Activated CD4-positive, alpha-beta T cell treated with anti-CD3 and anti-CD28 coated beads for 36 hours (primary cell): Measurements from ENCODE around the gene HPGDS. TPM values are rescaled to one million over a fixed set of nuclear protein-coding genes. Genes with fewer than 3 reads are reported as not detected.
"Not testable (repeated sequence)": the region's sequence is repeated elsewhere in the genome, so short reads cannot be mapped to it uniquely, and the experiment has no call there.

Experiments used
- ATAC-seq: fragments of 200-7000 bp; cut with Tn5 transposase; one replicate; pipeline ENCODE4 v1.10.0; 2021; ENCODE audit warnings: mild to moderate bottlenecking, moderate library complexity
- CTCF ChIA-PET: fragments of 350-600 bp; sonication (Branson Sonifier 250); formaldehyde crosslinking; loops from one replicate; lab custom pipeline; 2021; ENCODE audit warnings: antibody characterized with exemption; lab: Charles Lee
- POLR2A ChIA-PET: fragments of 350-600 bp; sonication (Branson Sonifier 250); formaldehyde crosslinking; loops from one replicate; lab custom pipeline; 2021; ENCODE audit warnings: antibody characterized with exemption, inconsistent platforms; lab: Charles Lee
- DNase-seq: peaks from one replicate; pipeline ENCODE4 v3.0.0-alpha.2; 2020
- H3K27ac Mint-ChIP-seq: one replicate; pipeline ENCODE4 v1.8.0; 2021; ENCODE audit warnings: mixed read lengths
- H3K27me3 Mint-ChIP-seq: one replicate; pipeline ENCODE4 v1.8.0; 2021; ENCODE audit warnings: mixed read lengths
- H3K36me3 Mint-ChIP-seq: one replicate; pipeline ENCODE4 v1.8.0; 2021; ENCODE audit warnings: low read depth, mixed read lengths
- H3K4me1 Mint-ChIP-seq: one replicate; pipeline ENCODE4 v1.8.0; 2021; ENCODE audit warnings: mixed read lengths
- H3K4me3 Mint-ChIP-seq: one replicate; pipeline ENCODE4 v1.8.0; 2021; ENCODE audit warnings: mild to moderate bottlenecking, moderate library complexity, mixed read lengths
- H3K9me3 Mint-ChIP-seq: one replicate; pipeline ENCODE4 v1.8.0; 2021; ENCODE audit warnings: low read depth, mixed read lengths
- intact Hi-C, 2 experiments: fragments of 100-400 bp; cut with DNase I in 1 of 2; cut with micrococcal nuclease in 1 of 2; formaldehyde crosslinking; loops; one replicate each; pipeline versions ENCODE4 v1.14.2 to v1.15.1; 2022 to 2024; cut with DNase I, micrococcal nuclease
- total RNA-seq, 2 experiments: library from RNA; stranded (reverse); gene quantifications; one replicate each; pipeline ENCODE4 v1.2.3, GENCODE V29; 2021

Gene HPGDS
- total RNA-seq, 2 experiments from 2014 or later: not detected

GRCh38 chr4:94319927-94320326, 22.7 kb downstream of the HPGDS start:
- H3K36me3 Mint-ChIP-seq, DNase-seq, POLR2A ChIA-PET, H3K27ac Mint-ChIP-seq, intact Hi-C loops, ATAC-seq, H3K27me3 Mint-ChIP-seq, H3K4me3 Mint-ChIP-seq, H3K4me1 Mint-ChIP-seq, CTCF ChIA-PET: not testable (repeated sequence)
- H3K9me3 Mint-ChIP-seq: peaks cover 15% of the 10 kb centered on the region

GRCh38 chr4:94307231-94307871, 35.3 kb downstream of the HPGDS start:
- Mint-ChIP-seq H3K27ac (no peak overlapping the region), H3K9me3 (no peaks in the 10 kb centered on the region), H3K4me1 (no peaks in the 10 kb centered on the region), H3K36me3 (no peaks in the 10 kb centered on the region), H3K4me3 (no peak overlapping the region), H3K27me3 (no peaks in the 10 kb centered on the region)
- ChIA-PET CTCF (interaction anchor here (1.2 kb wide), 1 partner anchor 26 kb away, joined by 4 read pairs; no protein-coding TSS in a partner anchor), POLR2A (no interaction called here)
- intact Hi-C loops: no loop called here
- ATAC-seq (no peak), DNase-seq (no peak)

GRCh38 chr4:94306713-94307112, 35.9 kb downstream of the HPGDS start:
- ChIA-PET POLR2A (no interaction called here), CTCF (interaction anchor here (0.6 to 1.8 kb wide), 3 partner anchors 27 to 1475 kb away, joined by 4 to 7 read pairs (median 4); no protein-coding TSS in a partner anchor)
- DNase-seq (no peak), ATAC-seq (no peak)
- H3K27me3 Mint-ChIP-seq: no peaks in the 10 kb centered on the region
- H3K9me3 Mint-ChIP-seq: no peaks in the 10 kb centered on the region
- H3K4me1 Mint-ChIP-seq: no peaks in the 10 kb centered on the region
- intact Hi-C loops: no loop called here
- H3K4me3 Mint-ChIP-seq: no peak overlapping the region
- no peak overlapping the region for H3K27ac Mint-ChIP-seq
- H3K36me3 Mint-ChIP-seq: no peaks in the 10 kb centered on the region

- POLR2A ChIA-PET: no interaction called here
These were observed 37.0 kb downstream of the HPGDS start for GRCh38 chr4:94305466-94306225.

GRCh38 chr4:94304365-94304971, 38.2 kb downstream of the HPGDS start:
- CTCF ChIA-PET: interaction anchor here (1.1 to 1.3 kb wide), 3 partner anchors 15 to 129 kb away, joined by 3 to 4 read pairs (median 4); no protein-coding TSS in a partner anchor
- no peak for ATAC-seq
- Mint-ChIP-seq H3K27me3 (no peaks in the 10 kb centered on the region), H3K4me1 (no peaks in the 10 kb centered on the region), H3K27ac (no peak overlapping the region), H3K9me3 (no peaks in the 10 kb centered on the region), H3K36me3 (no peaks in the 10 kb centered on the region), H3K4me3 (no peak overlapping the region)
- POLR2A ChIA-PET: no interaction called here
- intact Hi-C loops: loop anchor here (1.0 to 5.0 kb wide), 3 partner anchors 87 to 292 kb away; no protein-coding TSS in a partner anchor
- peak; percentile 29 for DNase-seq

More at GRCh38 chr4:94305466-94306225, 37.0 kb downstream of the HPGDS start:
- H3K9me3 Mint-ChIP-seq: no peaks in the 10 kb centered on the region
- no peak overlapping the region for H3K27ac Mint-ChIP-seq
- no peak for DNase-seq
- ATAC-seq: no peak
- intact Hi-C loops: loop anchor here (2.0 kb wide), 1 partner anchor 291 kb away; no protein-coding TSS in a partner anchor
- H3K27me3 Mint-ChIP-seq: no peaks in the 10 kb centered on the region
- CTCF ChIA-PET: interaction anchor here (0.7 to 1.8 kb wide), 7 partner anchors 12 to 128 kb away, joined by 3 to 7 read pairs (median 4); no protein-coding TSS in a partner anchor
- H3K4me1 Mint-ChIP-seq: no peaks in the 10 kb centered on the region
- H3K36me3 Mint-ChIP-seq: no peaks in the 10 kb centered on the region
- no peak overlapping the region for H3K4me3 Mint-ChIP-seq

- Mint-ChIP-seq H3K4me1 (no peaks in the 10 kb centered on the region), H3K4me3 (no peak overlapping the region), H3K27ac (no peak overlapping the region), H3K27me3 (no peaks in the 10 kb centered on the region), H3K36me3 (no peaks in the 10 kb centered on the region), H3K9me3 (no peaks in the 10 kb centered on the region)
- DNase-seq (no peak), ATAC-seq (no peak)
- CTCF ChIA-PET: interaction anchor here (1.5 to 1.7 kb wide), 2 partner anchors 87 to 93 kb away, joined by 3 to 4 read pairs; no protein-coding TSS in a partner anchor
- POLR2A ChIA-PET: no interaction called here
- intact Hi-C loops: loop anchor here in 1 of 2 experiments (5.0 kb wide), 1 partner anchor 105 kb away; no protein-coding TSS in a partner anchor
These were observed 40.4 kb downstream of the HPGDS start for GRCh38 chr4:94302191-94302590.

- no peak for DNase-seq
- H3K9me3 Mint-ChIP-seq: no peaks in the 10 kb centered on the region
- intact Hi-C loops: no loop called here
- no peaks in the 10 kb centered on the region for H3K4me1 Mint-ChIP-seq
- H3K4me3 Mint-ChIP-seq: no peak overlapping the region
- no peaks in the 10 kb centered on the region for H3K27me3 Mint-ChIP-seq
- H3K27ac Mint-ChIP-seq: no peak overlapping the region
- CTCF ChIA-PET: no interaction called here
- POLR2A ChIA-PET: no interaction called here
- H3K36me3 Mint-ChIP-seq: no peaks in the 10 kb centered on the region
- ATAC-seq: no peak
These were observed 43.8 kb downstream of the HPGDS start for GRCh38 chr4:94298725-94299252.

GRCh38 chr4:94295473-94295872, 47.2 kb downstream of the HPGDS start:
- CTCF ChIA-PET, DNase-seq, H3K4me3 Mint-ChIP-seq, H3K9me3 Mint-ChIP-seq, H3K27ac Mint-ChIP-seq, intact Hi-C loops, H3K27me3 Mint-ChIP-seq, ATAC-seq, POLR2A ChIA-PET, H3K4me1 Mint-ChIP-seq: not testable (repeated sequence)
- H3K36me3 Mint-ChIP-seq: peaks cover 13% of the 10 kb centered on the region

- POLR2A ChIA-PET: not testable (repeated sequence)
These were observed 48.7 kb downstream of the HPGDS start for GRCh38 chr4:94293981-94294380.

GRCh38 chr4:94290245-94290644, 52.4 kb downstream of the HPGDS start:
- H3K27ac Mint-ChIP-seq: no peak overlapping the region
- no peaks in the 10 kb centered on the region for H3K4me1 Mint-ChIP-seq
- ChIA-PET POLR2A (no interaction called here), CTCF (interaction anchor here (0.7 kb wide), 1 partner anchor 158 kb away, joined by 3 read pairs; no protein-coding TSS in a partner anchor)
- H3K4me3 Mint-ChIP-seq: no peak overlapping the region
- no peaks in the 10 kb centered on the region for H3K9me3 Mint-ChIP-seq
- peaks cover 38% of the 10 kb centered on the region for H3K36me3 Mint-ChIP-seq
- H3K27me3 Mint-ChIP-seq: no peaks in the 10 kb centered on the region
- ATAC-seq (no peak), DNase-seq (no peak)
- intact Hi-C loops: no loop called here

More at GRCh38 chr4:94293981-94294380, 48.7 kb downstream of the HPGDS start:
- intact Hi-C loops, DNase-seq, H3K4me3 Mint-ChIP-seq, H3K27me3 Mint-ChIP-seq, CTCF ChIA-PET, H3K4me1 Mint-ChIP-seq, H3K9me3 Mint-ChIP-seq, ATAC-seq, H3K27ac Mint-ChIP-seq: not testable (repeated sequence)
- peaks cover 22% of the 10 kb centered on the region for H3K36me3 Mint-ChIP-seq

- no peak overlapping the region for H3K4me3 Mint-ChIP-seq
- H3K27me3 Mint-ChIP-seq: no peaks in the 10 kb centered on the region
- intact Hi-C loops: no loop called here
- peak; percentile 7 for DNase-seq
- no peaks in the 10 kb centered on the region for H3K4me1 Mint-ChIP-seq
- ChIA-PET CTCF (no interaction called here), POLR2A (no interaction called here)
- H3K27ac Mint-ChIP-seq: no peak overlapping the region
- peaks cover 50% of the 10 kb centered on the region for H3K36me3 Mint-ChIP-seq
- H3K9me3 Mint-ChIP-seq: no peaks in the 10 kb centered on the region
- ATAC-seq: no peak
These were observed 57.0 kb downstream of the HPGDS start for GRCh38 chr4:94285666-94286065.
